Measurements from ENCODE around the gene TRAF2.

Gene TRAF2

DNA sequence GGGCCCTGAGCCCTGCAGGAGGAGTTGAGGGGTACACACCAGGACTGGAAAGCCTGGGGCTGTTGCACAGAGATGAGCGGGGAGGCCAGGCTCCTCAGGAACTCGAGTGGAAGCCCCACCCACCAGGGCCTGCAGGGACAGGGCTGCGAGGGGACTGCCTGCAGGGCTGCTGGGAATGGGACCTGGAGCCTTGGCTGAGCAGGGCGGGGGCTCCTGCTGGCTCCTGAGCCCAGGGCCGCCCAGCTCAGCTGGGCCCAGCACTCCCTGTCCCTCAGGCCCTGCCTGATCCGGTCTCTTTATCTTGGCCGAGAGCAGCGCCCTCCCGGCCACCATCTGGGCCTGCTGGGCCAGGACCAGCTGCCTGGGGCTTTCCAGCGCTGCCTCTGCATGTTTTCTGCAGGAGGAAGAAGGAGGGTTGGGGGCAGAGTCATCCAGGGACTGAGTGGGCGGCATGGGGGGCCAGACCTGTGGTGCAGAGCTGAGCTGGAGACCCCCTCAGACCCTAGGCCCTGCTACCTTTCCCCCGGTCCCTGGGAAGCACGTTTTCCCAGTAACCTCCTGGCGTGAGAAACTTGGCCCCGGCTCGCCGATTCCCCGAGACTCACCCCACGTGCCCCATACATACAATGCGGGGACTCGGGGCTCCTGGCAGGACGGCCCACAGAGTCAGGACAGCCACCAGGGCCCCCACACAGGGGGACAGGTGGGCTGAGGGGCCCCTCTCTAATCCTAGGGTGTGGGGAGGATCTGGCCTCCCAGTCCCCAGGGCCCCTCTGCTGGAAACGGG, 75.2 kb downstream of the TRAF2 start:
- H3K4me1 Mint-ChIP-seq: peaks cover 20% of the 10 kb centered on the region
- peaks cover 4% of the 10 kb centered on the region for H3K9me3 Mint-ChIP-seq
- no peaks in the 10 kb centered on the region for H3K36me3 Mint-ChIP-seq (ENCODE audit: low read depth)
- no peak overlapping the region for H3K4me3 Mint-ChIP-seq
- no peak overlapping the region for H3K27ac Mint-ChIP-seq
- DNase-seq: no peak
- peaks cover 20% of the 10 kb centered on the region for H3K27me3 Mint-ChIP-seq (ENCODE audit: low read depth, poor library complexity)
- TF ChIP-seq, protein P1, sequence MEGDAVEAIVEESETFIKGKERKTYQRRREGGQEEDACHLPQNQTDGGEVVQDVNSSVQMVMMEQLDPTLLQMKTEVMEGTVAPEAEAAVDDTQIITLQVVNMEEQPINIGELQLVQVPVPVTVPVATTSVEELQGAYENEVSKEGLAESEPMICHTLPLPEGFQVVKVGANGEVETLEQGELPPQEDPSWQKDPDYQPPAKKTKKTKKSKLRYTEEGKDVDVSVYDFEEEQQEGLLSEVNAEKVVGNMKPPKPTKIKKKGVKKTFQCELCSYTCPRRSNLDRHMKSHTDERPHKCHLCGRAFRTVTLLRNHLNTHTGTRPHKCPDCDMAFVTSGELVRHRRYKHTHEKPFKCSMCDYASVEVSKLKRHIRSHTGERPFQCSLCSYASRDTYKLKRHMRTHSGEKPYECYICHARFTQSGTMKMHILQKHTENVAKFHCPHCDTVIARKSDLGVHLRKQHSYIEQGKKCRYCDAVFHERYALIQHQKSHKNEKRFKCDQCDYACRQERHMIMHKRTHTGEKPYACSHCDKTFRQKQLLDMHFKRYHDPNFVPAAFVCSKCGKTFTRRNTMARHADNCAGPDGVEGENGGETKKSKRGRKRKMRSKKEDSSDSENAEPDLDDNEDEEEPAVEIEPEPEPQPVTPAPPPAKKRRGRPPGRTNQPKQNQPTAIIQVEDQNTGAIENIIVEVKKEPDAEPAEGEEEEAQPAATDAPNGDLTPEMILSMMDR (IDR thresholded peaks at IDR 0.05): no peak

- Mint-ChIP-seq H3K27me3 (ENCODE audit: low read depth, poor library complexity) (peaks cover 20% of the 10 kb centered on the region), H3K4me3 (no peak overlapping the region), H3K4me1 (peaks cover 21% of the 10 kb centered on the region), H3K9me3 (no peaks in the 10 kb centered on the region), H3K36me3 (ENCODE audit: low read depth) (no peaks in the 10 kb centered on the region), H3K27ac (no peak overlapping the region)
- TF ChIP-seq, protein P1 (IDR thresholded peaks at IDR 0.05): no peak
- DNase-seq: no peak
Measured at GRCh38 chr9:136962163-136962562, 75.8 kb downstream of the TRAF2 start.

DNA sequence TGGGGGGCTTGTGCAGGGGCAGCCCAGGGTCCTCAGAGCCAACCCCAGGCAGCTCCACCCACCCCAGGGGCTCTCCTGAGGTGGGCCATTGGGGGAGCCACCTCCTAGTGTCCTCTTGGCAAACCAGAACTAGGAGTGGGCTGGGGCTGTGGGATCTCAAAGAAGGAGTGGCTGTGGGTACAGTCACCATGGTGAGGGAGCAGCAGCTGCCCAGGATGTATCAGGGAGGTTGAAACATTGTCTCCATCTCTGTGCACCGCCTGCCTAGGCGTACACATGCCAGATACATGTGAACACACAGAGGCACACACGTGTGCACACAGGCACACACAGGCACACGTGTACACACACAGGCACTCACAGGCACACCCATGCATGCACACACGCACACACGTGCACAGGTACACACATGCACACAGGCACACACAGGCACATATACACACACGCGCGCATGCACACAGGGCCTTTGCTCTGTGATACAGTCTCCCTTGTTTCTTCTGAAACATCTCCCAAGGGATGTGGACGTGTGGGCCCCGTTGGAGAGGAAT, 76.5 kb downstream of the TRAF2 start:
- DNase-seq: no peak
- Mint-ChIP-seq H3K27ac (peak overlapping the region; percentile 74), H3K4me1 (peaks cover 21% of the 10 kb centered on the region), H3K4me3 (no peak overlapping the region), H3K9me3 (no peaks in the 10 kb centered on the region), H3K27me3 (ENCODE audit: low read depth, poor library complexity) (peaks cover 20% of the 10 kb centered on the region), H3K36me3 (ENCODE audit: low read depth) (no peaks in the 10 kb centered on the region)
- TF ChIP-seq, protein P1 (IDR thresholded peaks at IDR 0.05): no peak

- H3K9me3 Mint-ChIP-seq: no peaks in the 10 kb centered on the region
- TF ChIP-seq, protein P1 (IDR thresholded peaks at IDR 0.05): no peak
- H3K4me3 Mint-ChIP-seq: no peak overlapping the region
- H3K27me3 Mint-ChIP-seq (ENCODE audit: low read depth, poor library complexity): peaks cover 15% of the 10 kb centered on the region
- no peaks in the 10 kb centered on the region for H3K36me3 Mint-ChIP-seq (ENCODE audit: low read depth)
- H3K4me1 Mint-ChIP-seq: peaks cover 21% of the 10 kb centered on the region
- no peak for DNase-seq
- peak overlapping the region; percentile 74 for H3K27ac Mint-ChIP-seq
Measured at GRCh38 chr9:136963341-136963740, 77.0 kb downstream of the TRAF2 start.

- DNase-seq: no peak
- H3K9me3 Mint-ChIP-seq: no peaks in the 10 kb centered on the region
- peaks cover 15% of the 10 kb centered on the region for H3K27me3 Mint-ChIP-seq (ENCODE audit: low read depth, poor library complexity)
- no peak overlapping the region for H3K4me3 Mint-ChIP-seq
- H3K4me1 Mint-ChIP-seq: peaks cover 21% of the 10 kb centered on the region
- TF ChIP-seq, protein P1 (IDR thresholded peaks at IDR 0.05): no peak
- no peak overlapping the region for H3K27ac Mint-ChIP-seq
- H3K36me3 Mint-ChIP-seq (ENCODE audit: low read depth): no peaks in the 10 kb centered on the region
Measured at GRCh38 chr9:136963751-136964150, 77.4 kb downstream of the TRAF2 start.

All from nephron progenitor cell (in vitro differentiated cells).